IMR-90 (cell line): Measurements from ENCODE around the gene FAXDC2. TPM values are rescaled to one million over a fixed set of nuclear protein-coding genes. Genes with fewer than 3 reads are reported as not detected.

ENCODE experiments used
- ATAC-seq: fragments of 200-7000 bp; cut with Tn5 transposase; 2 replicates; pipeline ENCODE4 v1.9.1; 2020; ENCODE audit warnings: low read depth, mild to moderate bottlenecking, moderate library complexity
- BruUV-seq: library from RNA; stranded (reverse); fragments of 400-500 nt; replicated peaks from 2 replicates; lab custom pipeline; 2021; lab: Mats Ljungman, UMichigan
- CTCF ChIA-PET: fragments of 300-600 bp; formaldehyde crosslinking; extraction: SDS; loops from one replicate; lab custom pipeline; 2021; ENCODE audit warnings: antibody characterized with exemption; lab: Yijun Ruan, JAX
- POLR2A ChIA-PET: fragments of 300-600 bp; sonication (Branson Sonifier 250); formaldehyde crosslinking; loops from one replicate; lab custom pipeline; 2022; ENCODE audit warnings: antibody characterized with exemption; ENCODE audit not compliant: unreplicated experiment; lab: Charles Lee
- DNase-seq: peaks from one replicate; pipeline ENCODE4 v3.0.0; 2013
- H2AFZ ChIP-seq: replicated peaks from 2 replicates; pipeline ENCODE3; 2013; ENCODE audit warnings: low read length, mild to moderate bottlenecking; ENCODE audit not compliant: poor library complexity
- H2AK5ac ChIP-seq: 2 replicates; pipeline ENCODE4 v1.6.1; 2013; ENCODE audit warnings: low read depth, low read length, inconsistent platforms
- H2AK9ac ChIP-seq: replicated peaks from 2 replicates; pipeline ENCODE3; 2013; ENCODE audit warnings: mild to moderate bottlenecking, low read depth, low read length, moderate library complexity; ENCODE audit not compliant: poor library complexity
- H2BK120ac ChIP-seq: 2 replicates; pipeline ENCODE4 v1.6.1; 2013; ENCODE audit warnings: low read depth, low read length, inconsistent platforms
- H2BK15ac ChIP-seq: 3 replicates; pipeline ENCODE4 v1.6.1; 2013; ENCODE audit warnings: low read depth, low read length, inconsistent platforms
- H2BK20ac ChIP-seq: 2 replicates; pipeline ENCODE4 v1.6.1; 2013; ENCODE audit warnings: low read depth, mild to moderate bottlenecking, inconsistent platforms, low read length, moderate library complexity
- H2BK5ac ChIP-seq: 2 replicates; pipeline ENCODE4 v1.6.1; 2013; ENCODE audit warnings: mild to moderate bottlenecking, low read depth, low read length, inconsistent platforms; ENCODE audit not compliant: poor library complexity, severe bottlenecking
- H3K14ac ChIP-seq: replicated peaks from 2 replicates; pipeline ENCODE4 v1.6.1; 2013; ENCODE audit warnings: low read depth, low read length, inconsistent platforms
- H3K18ac ChIP-seq: 2 replicates; pipeline ENCODE4 v1.6.1; 2013; ENCODE audit warnings: low read depth, low read length, control low read depth
- H3K23ac ChIP-seq: 2 replicates; pipeline ENCODE4 v1.6.1; 2013; ENCODE audit warnings: low read depth, low read length, inconsistent platforms
- H3K27ac ChIP-seq: 2 replicates; pipeline ENCODE4 v1.5.1; 2013; ENCODE audit warnings: mild to moderate bottlenecking, control low read depth, low read length; ENCODE audit not compliant: insufficient read depth
- H3K27me3 ChIP-seq: 2 replicates; pipeline ENCODE4 v1.6.1; 2013; ENCODE audit warnings: low read length; ENCODE audit not compliant: control insufficient read depth, insufficient read depth
- H3K36me3 ChIP-seq: 2 replicates; pipeline ENCODE4 v1.6.1; 2013; ENCODE audit warnings: low read length, mixed read lengths; ENCODE audit not compliant: control insufficient read depth, insufficient read depth
- H3K4ac ChIP-seq: 2 replicates; pipeline ENCODE4 v1.6.1; 2013; ENCODE audit warnings: low read depth, low read length, inconsistent platforms
- H3K4me1 ChIP-seq: 2 replicates; pipeline ENCODE4 v1.6.1; 2013; ENCODE audit warnings: low read length, mixed read lengths; ENCODE audit not compliant: control insufficient read depth, insufficient read depth
- H3K4me2 ChIP-seq: 2 replicates; pipeline ENCODE4 v1.6.1; 2013; ENCODE audit warnings: low read depth, mild to moderate bottlenecking, control low read depth, low read length, moderate library complexity
- H3K4me3 ChIP-seq: 2 replicates; pipeline ENCODE4 v1.5.1; 2013; ENCODE audit warnings: low read depth, mild to moderate bottlenecking, control low read depth, low read length, moderate library complexity; ENCODE audit not compliant: insufficient read depth
- H3K56ac ChIP-seq: 2 replicates; pipeline ENCODE4 v1.6.1; 2013; ENCODE audit warnings: low read length, inconsistent platforms; ENCODE audit not compliant: insufficient read depth; ENCODE audit errors: extremely low read depth
- H3K79me1 ChIP-seq, 2 experiments: 2 replicates each; pipeline ENCODE4 v1.6.1; 2013; ENCODE audit warnings: low read length in 2 of 2, inconsistent platforms in 1 of 2, low read depth in 1 of 2
- H3K9ac ChIP-seq: 2 replicates; pipeline ENCODE4 v1.6.1; 2013; ENCODE audit warnings: low read depth, low read length, control low read depth
- H3K9me1 ChIP-seq: 2 replicates; pipeline ENCODE4 v1.6.1; 2013; ENCODE audit warnings: low read length, inconsistent platforms; ENCODE audit not compliant: insufficient read depth
- H3K9me3 ChIP-seq: 2 replicates; pipeline ENCODE4 v1.6.1; 2013; ENCODE audit warnings: low read length; ENCODE audit not compliant: control insufficient read depth, insufficient read depth
- H4K20me1 ChIP-seq: 2 replicates; pipeline ENCODE4 v1.6.1; 2013; ENCODE audit warnings: low read length, inconsistent platforms; ENCODE audit not compliant: insufficient read depth
- H4K5ac ChIP-seq: 2 replicates; pipeline ENCODE4 v1.6.1; 2013; ENCODE audit warnings: mild to moderate bottlenecking, low read depth, low read length, control low read depth
- H4K8ac ChIP-seq, 2 experiments: 2 replicates each; pipeline ENCODE4 v1.6.1; 2013; ENCODE audit warnings: low read depth in 2 of 2, low read length in 2 of 2, control low read depth in 1 of 2, inconsistent platforms in 1 of 2
- H4K91ac ChIP-seq: 2 replicates; pipeline ENCODE4 v1.6.1; 2013; ENCODE audit warnings: low read depth, low read length, inconsistent platforms; ENCODE audit not compliant: insufficient read depth
- CEBPB ChIP-seq: IDR thresholded peaks from 2 replicates; pipeline ENCODE4 v1.6.1; 2012; ENCODE audit warnings: low read depth, low read length, improper control_type of control experiment
- CTCF ChIP-seq: conservative IDR thresholded peaks from 2 replicates; pipeline ENCODE4 v1.5.1; 2012; ENCODE audit warnings: mild to moderate bottlenecking, low read depth, low read length, improper control_type of control experiment
- POLR2A ChIP-seq: IDR thresholded peaks from 2 replicates; pipeline ENCODE4 v1.6.1; 2012; ENCODE audit warnings: mild to moderate bottlenecking, low read depth, low read length
- RAD21 ChIP-seq: IDR thresholded peaks from 2 replicates; pipeline ENCODE4 v1.6.1; 2012; ENCODE audit warnings: low read length, improper control_type of control experiment
- WGBS, 2 experiments: methylation state at CpG; one replicate each; pipeline versions ENCODE4 v1.1.5 to v1.1.7; 2013; ENCODE audit warnings: missing lambda C conversion rate in 2 of 2; ENCODE audit not compliant: insufficient read length in 1 of 2; ENCODE audit errors: extremely low coverage in 2 of 2; 5-methylcytosine and 5-hydroxymethylcytosine counted together
- dilution Hi-C: fragments of 300-500 bp; cut with HindIII; formaldehyde crosslinking; loops from one replicate; pipeline ENCODE4 v1.14.3; 2018; ENCODE audit warnings: low sequenced_read_pairs; ENCODE audit not compliant: unreplicated experiment
- in situ Hi-C: fragments of 300-500 bp; cut with MboI; formaldehyde crosslinking; loops from 3 replicates; pipeline ENCODE4 v1.14.3; 2019; ENCODE audit warnings: low sequenced_read_pairs, inconsistent platforms, mixed read lengths
- intact Hi-C: fragments of 100-400 bp; cut with micrococcal nuclease; formaldehyde crosslinking; loops from 2 replicates; pipeline ENCODE4 v1.10.0; 2022
- polyA plus RNA-seq, 3 experiments: library from polyadenylated mRNA; depleted of rRNA; stranded (reverse); fragments of >200 nt; gene quantifications; 2 replicates each; pipeline ENCODE4 v1.2.3, GENCODE V29; 2012; ENCODE audit warnings: low replicate concordance in 1 of 3
- total RNA-seq: library from RNA; depleted of rRNA; stranded (reverse); fragments of >200 nt; gene quantifications from 2 replicates; pipeline ENCODE4 v1.2.3, GENCODE V29; 2012

Gene FAXDC2
- total and polyA plus RNA-seq, 2 of the 4 experiments (the other 2 are of a cell fraction), result 4.3 to 8.9 TPM

DNA sequence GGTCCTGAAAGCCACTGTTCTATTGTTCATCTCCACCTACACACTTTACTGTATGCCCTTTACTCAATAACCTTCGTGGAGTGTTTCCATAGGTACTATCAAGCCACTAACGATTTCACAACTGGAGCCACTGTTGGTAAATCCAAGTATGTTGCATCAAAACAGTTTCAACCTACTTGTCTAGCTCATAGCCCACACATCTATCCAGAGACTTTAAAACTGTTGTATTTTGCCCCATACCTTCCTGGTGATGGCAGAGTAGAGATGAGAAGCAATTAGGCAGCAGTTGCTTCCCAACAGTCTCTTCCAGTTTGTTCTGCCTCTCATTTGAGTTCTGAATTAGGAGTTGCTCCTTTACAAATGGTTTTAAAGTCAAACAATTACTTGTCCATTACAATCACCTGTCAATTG, 607 bp downstream of the FAXDC2 start:
- TF ChIP-seq CEBPB (peak; percentile 79; the same call in 1 of the 2 replicates), POLR2A (no peak), CTCF (0 out of 2 replicates have a peak, but pooled peaks have one; percentile 7), RAD21 (no peak)
- intact Hi-C loops (no loop called here), dilution Hi-C loops (no loop called here), in situ Hi-C loops (no loop called here)
- Histone ChIP-seq H3K23ac (no peak overlapping the region), H2AFZ (no peak overlapping the region), H2BK15ac (no peak overlapping the region), H4K8ac (peak overlapping the region in 1 of 2 experiments; percentile 69; a peak in 1 of 4 replicates), H3K79me1 (no peaks in the 10 kb centered on the region), H3K4ac (peak overlapping the region; percentile 64), H3K18ac (peak overlapping the region; percentile 67; the same call in 1 of the 2 replicates), H2AK9ac (no peak overlapping the region), H2BK20ac (no peak overlapping the region), H3K4me3 (peak overlapping the region; percentile 69), H2BK5ac (peak overlapping the region; percentile 30), H4K20me1 (no peaks in the 10 kb centered on the region), H3K36me3 (peaks cover 2% of the 10 kb centered on the region; the same call in 1 of the 2 replicates), H3K4me2 (peak overlapping the region; percentile 91), H3K9me3 (no peaks in the 10 kb centered on the region), H4K5ac (peak overlapping the region; percentile 70; the same call in 1 of the 2 replicates), H3K9me1 (peaks cover 3% of the 10 kb centered on the region), H3K4me1 (peaks cover 4% of the 10 kb centered on the region), H4K91ac (no peak overlapping the region), H3K14ac (no peak overlapping the region), H2AK5ac (no peak overlapping the region), H3K27ac (no peak overlapping the region; the same call in 1 of the 2 replicates), H2BK120ac (no peak overlapping the region; the same call in 1 of the 2 replicates), H3K27me3 (no peaks in the 10 kb centered on the region), H3K9ac (no peak overlapping the region), H3K56ac (0 out of 2 replicates have a peak overlapping the region, but pooled peaks have one; percentile 7)
- no TSS peak for BruUV-seq
- ChIA-PET POLR2A (no interaction called here), CTCF (no interaction called here)
- DNase-seq, result peak; percentile 47
- peak; percentile 62 for ATAC-seq
- WGBS, 2 experiments, result 60% methylated on average over 1 of the region's 2 CpGs; no CpG with 5 or more reads in 1 of the 2 experiments
